Testis (tissue), 3 donors: ENCODE measurements around the gene FRAT2. TPM values are rescaled to one million over a fixed set of nuclear protein-coding genes. Genes with fewer than 3 reads are reported as not detected.
A peak's percentile ranks its signal among the peaks of the same experiment; 100 is the strongest.

ENCODE experiments used
- DNase-seq: peaks from one replicate; pipeline ENCODE4 v3.0.0-alpha.2; 2019
- H3K27ac ChIP-seq, 2 donors: fragments of 200-600 bp; sonication (generic); one replicate each; pipeline ENCODE4 v1.5.1; 2019
- H3K27me3 ChIP-seq: fragments of 200-600 bp; sonication (generic); one replicate; pipeline ENCODE4 v1.5.1; 2019
- H3K36me3 ChIP-seq: fragments of 200-600 bp; sonication (generic); one replicate; pipeline ENCODE4 v1.5.1; 2017; ENCODE audit warnings: low read depth; ENCODE audit errors: missing control alignments
- H3K4me1 ChIP-seq: fragments of 200-600 bp; sonication (generic); one replicate; pipeline ENCODE4 v1.5.1; 2019
- H3K4me3 ChIP-seq, 2 donors: fragments of 200-600 bp; sonication (generic); one replicate each; pipeline ENCODE4 v1.5.1; 2017 to 2019
- H3K9me3 ChIP-seq: fragments of 200-600 bp; sonication (generic); one replicate; pipeline ENCODE4 v1.5.1; 2017
- CTCF ChIP-seq, 3 experiments: fragments of 450-650 bp in 2 of 3; fragments of 200-600 bp in 1 of 3; sonication (generic) in 1 of 3; IDR thresholded peaks; one replicate each; pipeline ENCODE4 v1.5.1; 2016 to 2019; ENCODE audit warnings: antibody characterized with exemption in 3 of 3, mild to moderate bottlenecking in 2 of 3, moderate library complexity in 1 of 3
- POLR2A ChIP-seq: fragments of 450-650 bp; IDR thresholded peaks from one replicate; pipeline ENCODE4 v1.6.1; 2017; ENCODE audit warnings: antibody characterized with exemption, mild to moderate bottlenecking, moderate library complexity
- WGBS, 2 donors: methylation state at CpG; one replicate each; pipeline ENCODE4 v1.1.5; 2018; 5-methylcytosine and 5-hydroxymethylcytosine counted together
- intact Hi-C: fragments of 100-400 bp; cut with DNase I; formaldehyde crosslinking; loops from one replicate; pipeline ENCODE4 v1.15.1; 2023; ENCODE audit warnings: low total_unique reads
- polyA plus RNA-seq: library from polyadenylated mRNA; stranded (reverse); fragments of 350-450 nt; fragmentation: Illumina TruSeq; extraction: RNeasy Lipid Tissue Mini Kit (QIAGEN cat#74804); gene quantifications from one replicate; pipeline ENCODE4 v1.2.3, GENCODE V29; 2014; ENCODE audit warnings: low read depth, low replicate concordance; ENCODE audit not compliant: insufficient read depth
- total RNA-seq, 2 donors: library from RNA; depleted of rRNA; stranded (reverse); fragments of >200 nt; gene quantifications; one replicate each; pipeline ENCODE4 v1.2.3, GENCODE V29; 2016

The FRAT2 gene
- total and polyA plus RNA-seq, 3 donors from 2014 or later: 18.8 to 37.0 (median 35.7) TPM

- H3K4me1 ChIP-seq: peaks cover 13% of the 10 kb centered on the region
- H3K27me3 ChIP-seq: no peaks in the 10 kb centered on the region
- 17 to 24% methylated on average over 11 of the region's 11 CpGs for WGBS, 2 donors
- no peak for DNase-seq
- H3K4me3 ChIP-seq: no peak overlapping the region
- H3K36me3 ChIP-seq: no peaks in the 10 kb centered on the region
- intact Hi-C loops: no loop called here
- TF ChIP-seq CTCF (IDR thresholded peaks at IDR 0.05) (no peak), POLR2A (no peak)
- H3K9me3 ChIP-seq: no peaks in the 10 kb centered on the region
- no peak overlapping the region for H3K27ac ChIP-seq
Observed at GRCh38 chr10:97336942-97337831, 2.7 kb upstream of the FRAT2 start.

- no peaks in the 10 kb centered on the region for H3K36me3 ChIP-seq
- 45 to 52% methylated on average over 5 of the region's 5 CpGs for WGBS, 2 donors
- no peak overlapping the region for H3K27ac ChIP-seq
- H3K9me3 ChIP-seq: no peaks in the 10 kb centered on the region
- no peak overlapping the region for H3K4me3 ChIP-seq
- intact Hi-C loops: no loop called here
- TF ChIP-seq CTCF (IDR thresholded peaks at IDR 0.05) (no peak), POLR2A (no peak)
- no peaks in the 10 kb centered on the region for H3K27me3 ChIP-seq
- DNase-seq: no peak
- H3K4me1 ChIP-seq: peaks cover 20% of the 10 kb centered on the region
Observed at GRCh38 chr10:97336446-97336845, 1.9 kb upstream of the FRAT2 start.

- intact Hi-C loops: no loop called here
- 31 to 66% methylated on average over 5 of the region's 5 CpGs for WGBS, 2 donors
- Histone ChIP-seq H3K36me3 (no peaks in the 10 kb centered on the region), H3K4me1 (peaks cover 24% of the 10 kb centered on the region), H3K9me3 (no peaks in the 10 kb centered on the region), H3K27me3 (no peaks in the 10 kb centered on the region), H3K4me3 (no peak overlapping the region), H3K27ac (no peak overlapping the region)
- no peak for DNase-seq
- TF ChIP-seq POLR2A (no peak), CTCF (IDR thresholded peaks at IDR 0.05) (no peak)
Observed at GRCh38 chr10:97336006-97336405, 1.5 kb upstream of the FRAT2 start.

- H3K4me1 ChIP-seq: peaks cover 25% of the 10 kb centered on the region
- intact Hi-C loops: no loop called here
- DNase-seq: no peak
- no peaks in the 10 kb centered on the region for H3K27me3 ChIP-seq
- peak overlapping the region; percentile 88 to 93 for H3K27ac ChIP-seq
- 4 to 6% methylated on average over 25 of the region's 25 CpGs for WGBS, 2 donors
- H3K36me3 ChIP-seq: no peaks in the 10 kb centered on the region
- peak overlapping the region; percentile 77 to 93 for H3K4me3 ChIP-seq
- H3K9me3 ChIP-seq: no peaks in the 10 kb centered on the region
- TF ChIP-seq CTCF (IDR thresholded peaks at IDR 0.05): no peak
- TF ChIP-seq POLR2A: no peak
Observed at GRCh38 chr10:97335188-97335619, 675 bp upstream of the FRAT2 start.
